ENCODE data around the gene ASIC1.
A peak's percentile ranks its signal among the peaks of the same experiment; 100 is the strongest.

The ASIC1 gene

DNA sequence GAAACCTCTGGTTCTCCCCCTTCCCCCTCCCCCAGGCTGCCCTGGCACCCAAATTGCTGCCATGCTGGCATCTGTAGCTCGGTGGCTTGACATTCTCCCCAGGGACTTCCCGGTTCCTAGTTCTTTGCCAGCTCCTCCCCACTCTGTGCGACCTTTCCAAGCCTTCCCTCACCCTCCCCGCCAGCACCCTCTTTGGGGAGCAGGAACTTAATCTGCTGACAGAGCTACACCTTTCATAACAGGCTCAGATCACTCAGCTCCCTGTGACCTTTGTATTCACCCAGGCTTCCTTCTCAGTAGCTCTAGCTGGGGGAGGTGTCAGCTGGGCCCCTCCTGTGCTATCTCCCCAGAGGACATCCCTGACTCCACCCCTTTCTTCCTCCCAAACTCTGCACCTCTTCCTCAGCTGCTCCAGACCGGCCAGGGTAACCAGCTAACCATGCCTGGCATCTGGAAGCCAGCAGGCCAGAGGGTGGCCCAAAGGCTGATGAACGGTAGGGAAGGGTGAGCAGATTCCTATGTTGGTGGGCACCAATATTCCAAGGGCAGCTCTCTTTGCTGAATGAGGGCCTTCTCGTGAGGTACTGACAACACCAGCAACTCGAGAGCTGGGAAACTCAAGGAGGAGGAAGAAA, 52.8 kb downstream of the ASIC1 start:
- no peak for DNase-seq

GRCh38 chr12:50110762-50111351, 53.5 kb downstream of the ASIC1 start:
- no peak for DNase-seq

- no peak for DNase-seq
These were observed 53.9 kb downstream of the ASIC1 start for GRCh38 chr12:50111395-50111692.

GRCh38 chr12:50111693-50112455, 54.5 kb downstream of the ASIC1 start, which contains the start of gene COX14:
COX14 (plus strand) TSS chr12:50112236; CDS start chr12:50120044, 7,808 bp downstream.
- peak; percentile 100 for DNase-seq

DNA sequence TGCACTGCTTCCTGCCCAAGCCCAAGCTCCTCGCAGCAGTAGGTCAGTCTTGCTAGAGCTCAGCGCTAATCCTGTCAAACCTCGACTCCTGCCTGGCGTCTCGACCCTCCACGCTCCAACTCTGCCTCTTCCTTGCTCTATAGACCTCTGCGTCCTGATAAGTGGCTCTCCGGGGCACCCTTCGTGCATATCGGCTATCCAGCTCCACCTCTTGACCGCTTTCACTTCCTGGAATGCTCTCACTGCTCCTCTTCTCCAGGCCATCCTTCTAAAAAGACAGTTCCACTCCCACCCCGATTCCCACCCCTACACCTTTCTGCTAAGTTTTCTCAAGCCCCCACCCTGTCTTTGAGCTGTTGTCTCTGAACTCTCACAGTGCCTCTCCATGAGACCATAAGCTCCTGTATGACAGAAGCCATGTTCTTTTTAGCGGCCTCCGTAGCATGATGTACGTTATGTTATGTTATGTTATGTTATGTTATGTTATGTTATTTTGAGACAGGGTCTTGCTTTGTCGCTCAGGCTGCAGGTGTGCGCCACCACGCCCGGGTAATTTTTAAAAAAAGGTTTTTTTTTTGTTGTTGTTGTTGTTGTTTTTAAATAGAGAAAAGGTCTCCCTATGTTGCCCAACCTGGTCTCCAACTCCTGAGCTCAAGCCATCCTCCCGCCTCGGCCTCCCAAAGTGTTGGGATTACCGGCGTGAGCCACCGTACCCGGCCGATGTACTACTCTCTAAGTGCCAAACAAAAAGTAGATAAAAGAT, 55.2 kb downstream of the ASIC1 start:
- no peak for DNase-seq

GRCh38 chr12:50117057-50117622, 59.7 kb downstream of the ASIC1 start:
- no peak for DNase-seq

GRCh38 chr12:50119387-50119786, 62.0 kb downstream of the ASIC1 start:
- DNase-seq: no peak

- DNase-seq: peak; percentile 34
These were observed 63.1 kb downstream of the ASIC1 start for GRCh38 chr12:50120521-50120920.

DNA sequence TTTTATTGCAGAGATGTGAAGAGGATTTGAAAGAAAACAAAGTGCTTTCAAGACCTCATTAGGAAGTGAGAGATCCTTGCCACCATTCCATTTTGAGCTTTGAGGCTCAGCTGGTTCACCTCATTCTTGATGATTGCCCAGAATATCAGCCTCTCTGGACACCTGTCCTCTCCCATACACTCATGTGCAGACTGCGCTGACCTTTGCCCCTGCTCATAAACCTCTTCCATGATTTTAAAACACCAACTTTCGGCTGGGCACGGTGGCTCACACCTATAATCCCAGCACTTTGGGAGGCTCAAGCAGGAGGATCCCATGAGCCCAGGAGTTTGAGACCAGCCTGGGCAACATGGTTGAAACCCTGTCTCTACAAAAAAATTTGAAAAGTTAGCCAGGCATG, 63.6 kb downstream of the ASIC1 start:
- peak; percentile 47 for DNase-seq

- no peak for DNase-seq
These were observed 64.2 kb downstream of the ASIC1 start for GRCh38 chr12:50121641-50122040.

- DNase-seq: no peak
These were observed 65.8 kb downstream of the ASIC1 start for GRCh38 chr12:50123203-50123602.

- peak; percentile 47 for DNase-seq
These were observed 70.2 kb downstream of the ASIC1 start for GRCh38 chr12:50127546-50127945.

DNA sequence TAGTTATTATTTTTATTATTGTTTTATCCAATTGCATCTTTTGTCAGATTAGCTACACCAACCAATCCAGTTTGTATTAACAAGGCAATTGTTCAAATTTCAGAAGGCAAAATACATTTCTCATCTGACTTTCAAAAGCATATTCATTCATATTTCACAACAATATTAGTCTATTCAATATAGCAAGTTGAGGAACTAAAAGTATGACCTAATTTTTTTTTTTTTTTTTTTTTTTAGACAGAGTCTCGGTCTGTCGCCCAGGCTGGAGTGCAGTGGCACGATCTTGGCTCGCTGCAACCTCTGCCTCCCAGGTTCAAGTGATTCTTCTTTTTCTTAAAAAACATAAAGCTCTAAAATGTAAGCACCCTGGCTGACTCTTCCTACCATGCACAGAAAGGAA, 71.9 kb downstream of the ASIC1 start:
- no peak for DNase-seq

DNA sequence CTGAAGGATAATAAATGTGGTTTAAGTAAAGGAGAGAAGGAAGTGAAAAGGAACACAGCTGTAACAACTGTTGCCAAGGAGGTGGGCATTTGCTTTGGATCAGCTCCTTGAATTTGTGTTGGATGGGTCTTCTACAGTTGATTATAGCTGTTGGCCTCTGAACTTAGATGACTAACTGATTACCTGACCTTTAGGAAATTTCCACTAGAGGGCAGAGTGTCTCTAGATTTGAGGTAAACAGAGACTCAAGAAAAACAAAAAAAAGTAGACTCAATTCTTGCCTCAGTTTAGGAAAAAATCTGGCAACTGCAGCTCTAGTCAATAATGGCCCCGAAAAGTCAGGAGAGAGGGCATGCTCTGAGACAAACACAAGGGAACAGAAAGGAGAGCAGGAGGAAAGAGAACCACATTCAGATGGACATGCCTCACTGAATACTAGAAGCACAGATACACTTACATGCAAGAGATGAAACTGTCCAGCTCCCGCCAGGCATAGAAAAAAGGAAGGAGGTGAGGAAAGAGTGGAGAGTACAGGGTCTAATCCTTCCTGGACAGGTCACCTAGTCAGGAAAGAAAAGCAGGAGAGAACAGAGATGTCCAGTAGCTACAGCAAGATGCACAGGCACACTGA, 75.2 kb downstream of the ASIC1 start:
- peak; percentile 37 for DNase-seq
